Endothelial cell of umbilical vein (primary cell): ENCODE measurements around the gene OLFM2. TPM values are rescaled to one million over a fixed set of nuclear protein-coding genes. Genes with fewer than 3 reads are reported as not detected.

Experiments used
- BruUV-seq: library from RNA; stranded (reverse); fragments of 400-500 nt; replicated peaks from 2 replicates; lab custom pipeline; 2021; lab: Mats Ljungman, UMichigan
- CTCF ChIA-PET: fragments of 300-600, 350-600 bp; sonication (Branson Sonifier 250); formaldehyde crosslinking; loops from one replicate; lab custom pipeline; 2021; ENCODE audit warnings: antibody characterized with exemption, inconsistent platforms; lab: Charles Lee
- POLR2A ChIA-PET: fragments of 300-600, 350-600 bp; sonication (Branson Sonifier 250); formaldehyde crosslinking; loops from one replicate; lab custom pipeline; 2021; ENCODE audit warnings: antibody characterized with exemption, inconsistent platforms; lab: Charles Lee
- DNase-seq: peaks from one replicate; pipeline ENCODE4 v3.0.0-alpha.2; 2011; ENCODE audit warnings: low read depth, low spot score
- FAIRE-seq: peaks from 2 replicates; lab custom pipeline; 2011; peaks lifted over from hg19 to GRCh38; lab: Jason Lieb, UNC
- H2AFZ ChIP-seq: 2 replicates; pipeline ENCODE4 v1.6.0; 2012; ENCODE audit warnings: low read depth, low read length, control low read depth, inconsistent platforms
- H3K27ac ChIP-seq: 2 replicates; pipeline ENCODE4 v1.5.1; 2011; ENCODE audit warnings: low read depth, mild to moderate bottlenecking, control low read depth, low read length, moderate library complexity; ENCODE audit not compliant: insufficient read depth
- H3K27me3 ChIP-seq, 2 experiments: 2 replicates each; pipeline versions ENCODE4 v1.6.0 to v1.6.1; 2011; ENCODE audit warnings: low read length in 2 of 2, mixed read lengths in 1 of 2; ENCODE audit not compliant: control insufficient read depth in 2 of 2, insufficient read depth in 2 of 2
- H3K36me3 ChIP-seq, 2 experiments: 2 replicates in 1 of 2; 3 replicates in 1 of 2; pipeline ENCODE4 v1.5.1; 2011; ENCODE audit warnings: low read length in 2 of 2, mild to moderate bottlenecking in 1 of 2, moderate library complexity in 1 of 2; ENCODE audit not compliant: control insufficient read depth in 2 of 2, insufficient read depth in 2 of 2; ENCODE audit errors: extremely low read depth in 1 of 2
- H3K4me1 ChIP-seq: 3 replicates; pipeline ENCODE4 v1.5.1; 2011; ENCODE audit warnings: mild to moderate bottlenecking, low read length; ENCODE audit not compliant: control insufficient read depth, insufficient read depth; ENCODE audit errors: extremely low read depth
- H3K4me2 ChIP-seq: 2 replicates; pipeline ENCODE4 v1.6.1; 2011; ENCODE audit warnings: low read length, control low read depth, mixed read lengths; ENCODE audit not compliant: insufficient read depth
- H3K4me3 ChIP-seq, 3 experiments: fragments of 200-600 bp in 1 of 3; sonication (generic), shearing (Covaris generic) in 1 of 3; replicated peaks in 1 of 3; 2 replicates each; pipeline ENCODE4 v1.5.1; 2011 to 2016; ENCODE audit warnings: control low read depth in 3 of 3, low read length in 3 of 3, mild to moderate bottlenecking in 2 of 3, inconsistent platforms in 1 of 3, low read depth in 1 of 3, moderate library complexity in 1 of 3; ENCODE audit not compliant: insufficient read depth in 1 of 3
- H3K79me2 ChIP-seq: 2 replicates; pipeline ENCODE4 v1.6.0; 2012; ENCODE audit warnings: low read length, inconsistent platforms; ENCODE audit not compliant: control insufficient read depth, insufficient read depth
- H3K9ac ChIP-seq: replicated peaks from 2 replicates; pipeline ENCODE3; 2011; ENCODE audit warnings: low read length, control low read depth; ENCODE audit not compliant: insufficient read depth; ENCODE audit errors: extremely low read depth
- H3K9me1 ChIP-seq: replicated peaks from 3 replicates; pipeline ENCODE4 v1.6.0; 2011; ENCODE audit warnings: mild to moderate bottlenecking, low read length; ENCODE audit not compliant: control insufficient read depth, insufficient read depth; ENCODE audit errors: extremely low read depth
- H3K9me3 ChIP-seq: replicated peaks from 2 replicates; pipeline ENCODE4 v1.5.1; 2012; ENCODE audit warnings: low read length, inconsistent platforms; ENCODE audit not compliant: control insufficient read depth, insufficient read depth
- H4K20me1 ChIP-seq: replicated peaks from 2 replicates; pipeline ENCODE3; 2011; ENCODE audit warnings: mild to moderate bottlenecking, low read length; ENCODE audit not compliant: control insufficient read depth, insufficient read depth; ENCODE audit errors: extremely low read depth
- EZH2 ChIP-seq: IDR thresholded peaks from 2 replicates; pipeline ENCODE4 v1.6.1; 2012; ENCODE audit warnings: borderline replicate concordance, low read depth, mild to moderate bottlenecking, moderate library complexity, low read length, inconsistent platforms; ENCODE audit not compliant: severe bottlenecking
- FOS ChIP-seq: IDR thresholded peaks from 2 replicates; pipeline ENCODE4 v1.6.1; 2011; ENCODE audit warnings: mild to moderate bottlenecking, low read length, moderate library complexity, borderline replicate concordance; ENCODE audit not compliant: insufficient read depth
- GATA2 ChIP-seq: IDR thresholded peaks from 2 replicates; pipeline ENCODE4 v1.7.0; 2011; ENCODE audit warnings: low read depth, mild to moderate bottlenecking, moderate library complexity, mixed read lengths, low read length; ENCODE audit not compliant: insufficient read length, insufficient read depth
- JUN ChIP-seq: IDR thresholded peaks from 2 replicates; pipeline ENCODE4 v1.6.1; 2011; ENCODE audit warnings: borderline replicate concordance, low read depth; ENCODE audit not compliant: insufficient read length, insufficient read depth
- MAX ChIP-seq: IDR thresholded peaks from 2 replicates; pipeline ENCODE4 v1.6.1; 2011; ENCODE audit not compliant: insufficient read depth, insufficient read length
- MYC ChIP-seq: IDR thresholded peaks from one replicate; pipeline ENCODE4 v1.6.1; 2011; ENCODE audit warnings: mild to moderate bottlenecking, low read depth, low read length
- POLR2A ChIP-seq: IDR thresholded peaks from 2 replicates; pipeline ENCODE4 v1.6.1; 2012; ENCODE audit warnings: low read depth, mild to moderate bottlenecking, control low read depth, low read length
- POLR2AphosphoS5 ChIP-seq: IDR thresholded peaks from 2 replicates; pipeline ENCODE4 v1.6.1; 2012; ENCODE audit warnings: low read depth, mild to moderate bottlenecking, control low read depth, low read length, moderate library complexity; ENCODE audit not compliant: insufficient read depth
- dilution Hi-C: fragments of 300-500 bp; cut with MboI; formaldehyde crosslinking; loops from one replicate; pipeline ENCODE4 v1.15.0; 2019; ENCODE audit warnings: low sequenced_read_pairs; ENCODE audit not compliant: extremely low pct_ligation_motif_present
- intact Hi-C: fragments of 100-400 bp; cut with micrococcal nuclease; formaldehyde crosslinking; loops from one replicate; pipeline ENCODE4 v1.10.0; 2022
- polyA plus RNA-seq, 4 experiments: library from polyadenylated mRNA; depleted of rRNA in 3 of 4; stranded (reverse) in 3 of 4; unstranded in 1 of 4; fragments of >200 nt; gene quantifications; 2 replicates each; pipeline versions ENCODE4 v1.2.1 to v1.2.3, GENCODE V29; 2011 to 2012; ENCODE audit warnings: missing spikeins in 1 of 4
- total RNA-seq: library from RNA; stranded (reverse); gene quantifications from 2 replicates; pipeline ENCODE4 v1.2.3, GENCODE V29; 2021
- TF ChIP-seq, protein P1 (sequence below), 2 donors: IDR thresholded peaks; 1 replicate in 1 of 2; 2 replicates in 1 of 2; pipeline ENCODE4 v1.5.1; 2011; ENCODE audit warnings: low read length in 2 of 2, mild to moderate bottlenecking in 2 of 2, moderate library complexity in 2 of 2, control low read depth in 1 of 2, inconsistent platforms in 1 of 2, low read depth in 1 of 2; ENCODE audit not compliant: insufficient read depth in 1 of 2; ENCODE audit errors: extremely low read depth in 1 of 2

OLFM2 gene
- total and polyA plus RNA-seq, 2 donors (not counting 3 experiments of a cell fraction or from before 2014, with no cell fraction given) = 0.91 to 1.9 TPM

- Histone ChIP-seq H3K9ac (no peak overlapping the region), H2AFZ (no peak overlapping the region), H3K79me2 (no peaks in the 10 kb centered on the region), H4K20me1 (no peaks in the 10 kb centered on the region), H3K36me3 (peaks cover 3 to 42% of the 10 kb centered on the region in 2 experiments), H3K9me3 (no peaks in the 10 kb centered on the region), H3K4me3 (no peak overlapping the region), H3K4me2 (no peak overlapping the region), H3K27me3 (no peaks in the 10 kb centered on the region), H3K9me1 (no peaks in the 10 kb centered on the region), H3K27ac (no peak overlapping the region), H3K4me1 (no peaks in the 10 kb centered on the region)
- dilution Hi-C loops (no loop called here), intact Hi-C loops (no loop called here)
- CTCF ChIA-PET = no interaction called here
- no TSS peak for BruUV-seq
- DNase-seq (no peak), FAIRE-seq (no peak)
- POLR2A ChIA-PET = no interaction called here
- TF ChIP-seq POLR2A (no peak), GATA2 (no peak), MAX (no peak), FOS (no peak), POLR2AphosphoS5 (no peak), EZH2 (no peak), MYC (no peak), JUN (no peak)
- TF ChIP-seq, protein P1, sequence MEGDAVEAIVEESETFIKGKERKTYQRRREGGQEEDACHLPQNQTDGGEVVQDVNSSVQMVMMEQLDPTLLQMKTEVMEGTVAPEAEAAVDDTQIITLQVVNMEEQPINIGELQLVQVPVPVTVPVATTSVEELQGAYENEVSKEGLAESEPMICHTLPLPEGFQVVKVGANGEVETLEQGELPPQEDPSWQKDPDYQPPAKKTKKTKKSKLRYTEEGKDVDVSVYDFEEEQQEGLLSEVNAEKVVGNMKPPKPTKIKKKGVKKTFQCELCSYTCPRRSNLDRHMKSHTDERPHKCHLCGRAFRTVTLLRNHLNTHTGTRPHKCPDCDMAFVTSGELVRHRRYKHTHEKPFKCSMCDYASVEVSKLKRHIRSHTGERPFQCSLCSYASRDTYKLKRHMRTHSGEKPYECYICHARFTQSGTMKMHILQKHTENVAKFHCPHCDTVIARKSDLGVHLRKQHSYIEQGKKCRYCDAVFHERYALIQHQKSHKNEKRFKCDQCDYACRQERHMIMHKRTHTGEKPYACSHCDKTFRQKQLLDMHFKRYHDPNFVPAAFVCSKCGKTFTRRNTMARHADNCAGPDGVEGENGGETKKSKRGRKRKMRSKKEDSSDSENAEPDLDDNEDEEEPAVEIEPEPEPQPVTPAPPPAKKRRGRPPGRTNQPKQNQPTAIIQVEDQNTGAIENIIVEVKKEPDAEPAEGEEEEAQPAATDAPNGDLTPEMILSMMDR (IDR thresholded peaks at IDR 0.05; ENCODE audit: extremely low read depth in 1 of 2, insufficient read depth in 1 of 2, low read depth in 1 of 2, low read length in 2 of 2) = no peak
Observed at GRCh38 chr19:9842834-9843625, 93.3 kb downstream of the OLFM2 start.
